HepG2 (cell line): ENCODE measurements around the gene TUBE1. TPM values are rescaled to one million over a fixed set of nuclear protein-coding genes. Genes with fewer than 3 reads are reported as not detected.

Experiments used
- ARHGAP35 ChIP-seq: sonication (generic); formaldehyde crosslinking; IDR thresholded peaks from 2 replicates; pipeline ENCODE4 v1.9.0; 2022; ENCODE audit warnings: mild to moderate bottlenecking, inconsistent platforms, moderate library complexity, missing genetic modification reagents, borderline replicate concordance
- ATAD3A ChIP-seq: sonication (generic); formaldehyde crosslinking; IDR thresholded peaks from 2 replicates; pipeline ENCODE4 v1.4.0; 2020; ENCODE audit warnings: missing genetic modification reagents
- ELK4 ChIP-seq: sonication (generic); formaldehyde crosslinking; IDR thresholded peaks from 2 replicates; pipeline ENCODE4 v1.9.0; 2021; ENCODE audit warnings: missing genetic modification reagents, borderline replicate concordance
- EP300 ChIP-seq, 3 experiments: sonication (generic) in 1 of 3; formaldehyde crosslinking in 1 of 3; IDR thresholded peaks; 2 replicates each; pipeline versions ENCODE4 v1.5.1 to v1.6.1; 2011 to 2020; ENCODE audit warnings: low read depth in 2 of 3, low read length in 2 of 3, borderline replicate concordance in 1 of 3, improper control_type of control experiment in 1 of 3, mild to moderate bottlenecking in 1 of 3, missing genetic modification reagents in 1 of 3, moderate library complexity in 1 of 3
- IKZF5 ChIP-seq: IDR thresholded peaks from 2 replicates; pipeline ENCODE4 v1.6.1; 2018; ENCODE audit warnings: missing genetic modification reagents, mild to moderate bottlenecking, missing compliant biosample characterization
- MTF2 ChIP-seq: sonication (generic); formaldehyde crosslinking; IDR thresholded peaks from 2 replicates; pipeline ENCODE4 v1.5.0; 2020; ENCODE audit warnings: missing genetic modification reagents, borderline replicate concordance
- MXD1 ChIP-seq: sonication (generic); formaldehyde crosslinking; IDR thresholded peaks from 2 replicates; pipeline ENCODE4 v1.4.0; 2020; ENCODE audit warnings: mild to moderate bottlenecking, missing genetic modification reagents
- PBX2 ChIP-seq: IDR thresholded peaks from 2 replicates; pipeline ENCODE4 v1.6.1; 2016; ENCODE audit warnings: control low read depth
- RAD51 ChIP-seq: fragments of 450-650 bp; IDR thresholded peaks from 2 replicates; pipeline ENCODE4 v1.6.1; 2016; ENCODE audit warnings: borderline replicate concordance
- REL ChIP-seq: sonication (generic); formaldehyde crosslinking; conservative IDR thresholded peaks from 2 replicates; pipeline ENCODE4 v1.8.0; 2022; ENCODE audit warnings: mild to moderate bottlenecking, missing genetic modification reagents, moderate library complexity
- ZBTB33 ChIP-seq: sonication (generic); formaldehyde crosslinking; IDR thresholded peaks from 2 replicates; pipeline ENCODE4 v1.4.0; 2020; ENCODE audit warnings: missing genetic modification reagents
- ZMAT5 ChIP-seq: sonication (generic); formaldehyde crosslinking; IDR thresholded peaks from 2 replicates; pipeline ENCODE4 v1.5.0; 2020; ENCODE audit warnings: mild to moderate bottlenecking, low read depth, missing genetic modification reagents, borderline replicate concordance
- ZNF33B ChIP-seq: sonication (generic); formaldehyde crosslinking; IDR thresholded peaks from 2 replicates; pipeline ENCODE4 v1.5.1; 2020; ENCODE audit warnings: mild to moderate bottlenecking, missing genetic modification reagents
- ZNF441 ChIP-seq: sonication (generic); formaldehyde crosslinking; IDR thresholded peaks from 2 replicates; pipeline ENCODE4 v1.7.0; 2021; ENCODE audit warnings: missing genetic modification reagents, borderline replicate concordance
- ZNF484 ChIP-seq: sonication (generic); formaldehyde crosslinking; IDR thresholded peaks from 2 replicates; pipeline ENCODE4 v1.5.1; 2020; ENCODE audit warnings: mild to moderate bottlenecking, low read depth, missing genetic modification reagents, borderline replicate concordance
- ZNF691 ChIP-seq: sonication (generic); formaldehyde crosslinking; IDR thresholded peaks from 2 replicates; pipeline ENCODE4 v1.4.0; 2020; ENCODE audit warnings: missing genetic modification reagents, low read depth, mild to moderate bottlenecking, borderline replicate concordance
- ZSCAN25 ChIP-seq: sonication (generic); formaldehyde crosslinking; IDR thresholded peaks from 2 replicates; pipeline ENCODE4 v1.8.0; 2022; ENCODE audit warnings: mild to moderate bottlenecking, missing genetic modification reagents
- polyA plus RNA-seq, 8 experiments: library from polyadenylated mRNA; depleted of rRNA in 3 of 8; stranded (reverse) in 7 of 8; unstranded in 1 of 8; fragments of >200 nt; fragmentation: Illumina TruSeq in 4 of 8; extraction: Trizol in 4 of 8; gene quantifications; 2 replicates each; pipeline versions ENCODE4 v1.2.1 to v1.2.3, GENCODE V29; 2011 to 2016; ENCODE audit warnings: low read depth in 4 of 8, missing spikeins in 1 of 8, mixed read lengths in 1 of 8; ENCODE audit not compliant: insufficient read depth in 1 of 8
- total RNA-seq, 5 experiments: library from RNA; depleted of rRNA; stranded (reverse); fragments of >200 nt; fragmentation: Illumina TruSeq; extraction: Trizol; gene quantifications; 2 replicates each; pipeline ENCODE4 v1.2.3, GENCODE V29; 2016; ENCODE audit warnings: low read depth in 1 of 5

TUBE1 gene
- total and polyA plus RNA-seq, 2 of the 13 experiments (the other 11 are each of a cell fraction or from before 2014, with no cell fraction given): 17.3 to 22.6 TPM

- no peak; the same call in 1 of the 2 replicates for TF ChIP-seq ZBTB33 (CRISPR knock-in tag)
- TF ChIP-seq PBX2: no peak
- no peak for TF ChIP-seq ZNF484 (CRISPR knock-in tag)
- no peak for TF ChIP-seq EP300 (IDR thresholded peaks at IDR 0.05; ENCODE audit: low read depth in 2 of 2, low read length in 2 of 2)
- TF ChIP-seq EP300 (CRISPR knock-in tag; IDR thresholded peaks at IDR 0.05; ENCODE audit: borderline replicate concordance): no peak
- 0 out of 2 replicates have a peak, but pooled peaks have one; percentile 20 for TF ChIP-seq MTF2
- peak; percentile 81; the same call in 1 of the 2 replicates for TF ChIP-seq ZNF441 (CRISPR knock-in tag)
- TF ChIP-seq ELK4: no peak
- TF ChIP-seq MXD1 (CRISPR knock-in tag): peak; percentile 94
- no peak for TF ChIP-seq ZMAT5 (CRISPR knock-in tag)
- TF ChIP-seq ZNF33B: no peak
- no peak for TF ChIP-seq RAD51
- 0 out of 2 replicates have a peak, but pooled peaks have one; percentile 14 for TF ChIP-seq ZNF691 (CRISPR knock-in tag)
- TF ChIP-seq IKZF5: peak; percentile 92; the same call in 1 of the 2 replicates
- TF ChIP-seq ZSCAN25 (CRISPR knock-in tag): peak; percentile 59; the same call in 1 of the 2 replicates
- TF ChIP-seq ARHGAP35: peak; percentile 52; the same call in 1 of the 2 replicates
- no peak for TF ChIP-seq ATAD3A (CRISPR knock-in tag)
- TF ChIP-seq REL (CRISPR knock-in tag): peak; percentile 70; the same call in 1 of the 2 replicates
Observed at GRCh38 chr6:112087136-112087911, at the start of gene TUBE1, which contains the start of gene FAM229B (continued).
